ENCODE data around the gene FBXL20.
"Not testable (repeated sequence)": the region's sequence is repeated elsewhere in the genome, so short reads cannot be mapped to it uniquely, and the experiment has no call there.

The FBXL20 gene

DNA sequence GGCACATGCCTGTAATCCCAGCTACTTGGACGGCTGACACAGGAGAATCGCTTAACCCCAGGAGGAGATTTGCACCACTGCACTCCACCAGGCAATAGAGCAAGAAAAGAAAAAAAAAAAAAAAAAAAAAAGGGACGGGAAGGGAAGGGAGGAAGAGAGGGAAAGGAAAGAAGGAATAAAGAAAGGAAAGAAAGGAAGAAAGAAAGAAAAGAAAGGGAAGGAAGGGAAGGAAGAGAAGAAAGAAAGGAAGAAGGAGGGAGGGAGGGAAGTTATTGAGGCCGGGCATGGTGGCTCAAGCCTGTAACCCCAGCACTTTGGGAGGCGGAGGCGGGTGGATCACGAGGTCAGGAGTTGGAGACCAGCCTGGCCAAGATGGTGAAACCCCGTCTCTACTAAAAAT is 125.3 kb downstream of the FBXL20 start:
- H3K36me3 Mint-ChIP-seq (ENCODE audit: low read depth), result peaks cover 14% of the 10 kb centered on the region
- no peak overlapping the region for H3K27ac Mint-ChIP-seq
- no peak overlapping the region for H3K4me3 Mint-ChIP-seq
- no peaks in the 10 kb centered on the region for H3K4me1 Mint-ChIP-seq (ENCODE audit: low read depth)
- H3K27me3 Mint-ChIP-seq, result no peaks in the 10 kb centered on the region
- no peaks in the 10 kb centered on the region for H3K9me3 Mint-ChIP-seq

- peaks cover 27% of the 10 kb centered on the region for H3K36me3 Mint-ChIP-seq (ENCODE audit: low read depth)
Observed at GRCh38 chr17:39271546-39271945, 129.9 kb downstream of the FBXL20 start.

GRCh38 chr17:39270923-39271322 is 130.5 kb downstream of the FBXL20 start:
- no peaks in the 10 kb centered on the region for H3K27me3 Mint-ChIP-seq
- no peaks in the 10 kb centered on the region for H3K9me3 Mint-ChIP-seq
- peaks cover 27% of the 10 kb centered on the region for H3K36me3 Mint-ChIP-seq (ENCODE audit: low read depth)
- H3K4me3 Mint-ChIP-seq, result no peak overlapping the region
- H3K4me1 Mint-ChIP-seq (ENCODE audit: low read depth), result no peaks in the 10 kb centered on the region
- no peak overlapping the region for H3K27ac Mint-ChIP-seq

More at GRCh38 chr17:39271546-39271945, 129.9 kb downstream of the FBXL20 start:
- Mint-ChIP-seq H3K27me3 (no peaks in the 10 kb centered on the region), H3K4me1 (ENCODE audit: low read depth) (no peaks in the 10 kb centered on the region), H3K4me3 (no peak overlapping the region), H3K9me3 (no peaks in the 10 kb centered on the region), H3K27ac (no peak overlapping the region)

GRCh38 chr17:39264119-39264518 is 137.3 kb downstream of the FBXL20 start:
- no peak overlapping the region for H3K4me3 Mint-ChIP-seq
- H3K27ac Mint-ChIP-seq, result no peak overlapping the region
- H3K9me3 Mint-ChIP-seq, result no peaks in the 10 kb centered on the region
- H3K4me1 Mint-ChIP-seq (ENCODE audit: low read depth), result no peaks in the 10 kb centered on the region
- peaks cover 22% of the 10 kb centered on the region for H3K36me3 Mint-ChIP-seq (ENCODE audit: low read depth)
- H3K27me3 Mint-ChIP-seq, result no peaks in the 10 kb centered on the region

- Mint-ChIP-seq H3K9me3 (no peaks in the 10 kb centered on the region), H3K4me3 (no peak overlapping the region), H3K27ac (no peak overlapping the region), H3K27me3 (no peaks in the 10 kb centered on the region), H3K36me3 (ENCODE audit: low read depth) (peaks cover 25% of the 10 kb centered on the region), H3K4me1 (ENCODE audit: low read depth) (no peaks in the 10 kb centered on the region)
Observed at GRCh38 chr17:39261286-39261685, 140.1 kb downstream of the FBXL20 start.

GRCh38 chr17:39252788-39253460 is 148.5 kb downstream of the FBXL20 start:
- Mint-ChIP-seq H3K27ac (no peak overlapping the region), H3K36me3 (ENCODE audit: low read depth) (peaks cover 24% of the 10 kb centered on the region), H3K4me3 (no peak overlapping the region), H3K9me3 (no peaks in the 10 kb centered on the region), H3K4me1 (ENCODE audit: low read depth) (no peaks in the 10 kb centered on the region), H3K27me3 (no peaks in the 10 kb centered on the region)

GRCh38 chr17:39251997-39252396 is 149.4 kb downstream of the FBXL20 start:
- Mint-ChIP-seq H3K36me3 (ENCODE audit: low read depth) (peaks cover 20% of the 10 kb centered on the region), H3K27me3 (no peaks in the 10 kb centered on the region), H3K4me3 (no peak overlapping the region), H3K4me1 (ENCODE audit: low read depth) (no peaks in the 10 kb centered on the region), H3K27ac (no peak overlapping the region), H3K9me3 (no peaks in the 10 kb centered on the region)

DNA sequence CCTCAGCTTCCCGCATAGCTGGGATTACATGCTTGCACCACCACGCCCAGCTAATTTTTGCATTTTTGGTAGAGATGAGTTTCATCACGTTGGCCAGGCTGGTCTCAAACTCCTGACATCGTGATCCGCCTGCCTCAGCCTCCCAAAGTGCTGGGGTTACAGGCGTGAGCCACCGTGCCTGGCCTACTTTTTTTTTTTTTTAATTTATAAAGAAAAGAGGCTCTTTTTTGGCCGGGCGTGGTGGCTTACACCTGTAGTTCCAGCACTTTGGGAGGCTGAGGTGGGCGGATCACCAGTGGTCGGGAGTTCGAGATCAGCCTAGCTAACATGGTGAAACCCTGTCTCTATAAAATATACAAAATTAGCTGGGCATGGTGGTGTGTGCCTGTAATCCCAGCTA is 151.3 kb downstream of the FBXL20 start:
- not testable (repeated sequence) for H3K9me3 Mint-ChIP-seq; H3K4me3 Mint-ChIP-seq; H3K27ac Mint-ChIP-seq; H3K27me3 Mint-ChIP-seq; H3K4me1 Mint-ChIP-seq (ENCODE audit: low read depth)
- H3K36me3 Mint-ChIP-seq (ENCODE audit: low read depth), result peaks cover 17% of the 10 kb centered on the region

DNA sequence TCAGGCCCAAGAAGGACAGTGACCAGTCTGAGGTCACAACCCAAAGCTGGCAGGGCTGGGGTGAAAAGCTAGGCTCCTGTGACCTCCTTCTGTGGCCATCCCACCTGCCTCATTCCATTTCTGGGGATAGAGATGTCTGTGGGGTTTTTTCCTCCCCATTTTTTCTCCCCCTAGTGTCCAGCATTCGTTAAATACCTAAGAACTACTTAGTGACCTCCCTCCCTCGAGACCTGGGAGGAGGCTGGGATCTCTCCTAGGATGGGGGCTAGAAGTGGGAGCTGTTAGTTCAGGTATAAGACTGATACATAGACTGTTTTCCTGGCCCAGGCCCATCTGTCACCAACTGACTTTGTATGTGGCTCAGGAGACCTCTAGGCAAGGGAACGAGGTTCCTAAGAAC is 155.2 kb downstream of the FBXL20 start:
- H3K27ac Mint-ChIP-seq, result no peak overlapping the region
- H3K36me3 Mint-ChIP-seq (ENCODE audit: low read depth), result no peaks in the 10 kb centered on the region
- no peaks in the 10 kb centered on the region for H3K27me3 Mint-ChIP-seq
- H3K4me3 Mint-ChIP-seq, result no peak overlapping the region
- H3K4me1 Mint-ChIP-seq (ENCODE audit: low read depth), result peaks cover 13% of the 10 kb centered on the region
- no peaks in the 10 kb centered on the region for H3K9me3 Mint-ChIP-seq

DNA sequence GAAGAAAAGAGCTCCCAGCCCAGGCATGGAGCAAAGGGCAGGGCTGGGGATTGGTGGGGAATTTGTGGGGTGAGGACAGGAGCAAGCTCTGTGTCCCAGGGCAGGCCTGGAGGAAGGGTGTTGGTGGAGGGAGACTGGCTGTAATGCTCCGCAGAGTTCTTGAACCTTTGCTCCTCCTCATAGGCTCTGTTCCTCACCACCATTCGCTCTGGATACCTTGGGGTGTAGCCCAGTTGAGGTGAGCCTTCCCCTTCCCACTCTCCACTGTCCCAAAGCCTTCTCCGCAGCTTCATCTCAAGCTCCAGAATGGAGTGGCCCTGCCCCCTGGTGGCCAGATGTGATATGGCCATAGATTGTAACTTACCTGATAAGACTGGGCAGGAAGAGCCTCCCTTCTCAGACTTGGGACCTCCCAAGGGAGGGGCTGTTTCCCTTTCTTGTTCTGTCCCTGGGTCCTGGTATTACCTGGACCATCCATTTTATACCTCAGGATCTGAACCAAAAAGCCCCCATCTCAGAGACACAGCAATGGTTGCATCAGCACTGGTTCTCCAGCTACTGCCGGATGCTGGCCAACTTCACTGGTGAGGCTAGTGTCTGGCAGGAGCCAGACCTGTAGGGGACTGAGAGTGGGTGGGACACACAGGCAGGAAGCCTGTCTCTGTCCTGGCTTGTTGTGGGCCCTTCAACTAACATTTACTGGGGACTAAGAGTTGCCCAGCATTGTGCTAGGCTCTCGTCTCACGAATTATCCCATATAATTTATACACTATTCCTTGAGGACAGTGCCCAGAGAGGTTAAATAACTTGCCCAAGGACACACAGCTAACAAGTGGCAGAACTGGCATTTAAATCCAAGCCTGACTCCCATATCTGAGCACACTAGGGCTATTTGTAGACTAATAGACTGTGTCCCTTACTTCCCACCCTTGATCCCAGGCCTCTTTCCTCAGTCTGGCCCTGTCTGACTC is 156.5 kb downstream of the FBXL20 start:
- peaks cover 14% of the 10 kb centered on the region for H3K4me1 Mint-ChIP-seq (ENCODE audit: low read depth)
- no peaks in the 10 kb centered on the region for H3K36me3 Mint-ChIP-seq (ENCODE audit: low read depth)
- H3K9me3 Mint-ChIP-seq, result no peaks in the 10 kb centered on the region
- peak overlapping the region; percentile 49 for H3K27ac Mint-ChIP-seq
- H3K4me3 Mint-ChIP-seq, result no peak overlapping the region
- H3K27me3 Mint-ChIP-seq, result no peaks in the 10 kb centered on the region

GRCh38 chr17:39244016-39244599 is 157.3 kb downstream of the FBXL20 start:
- no peaks in the 10 kb centered on the region for H3K9me3 Mint-ChIP-seq
- H3K36me3 Mint-ChIP-seq (ENCODE audit: low read depth), result no peaks in the 10 kb centered on the region
- H3K27me3 Mint-ChIP-seq, result no peaks in the 10 kb centered on the region
- H3K4me3 Mint-ChIP-seq, result no peak overlapping the region
- H3K4me1 Mint-ChIP-seq (ENCODE audit: low read depth), result peaks cover 22% of the 10 kb centered on the region
- H3K27ac Mint-ChIP-seq, result no peak overlapping the region

- Mint-ChIP-seq H3K36me3 (ENCODE audit: low read depth) (no peaks in the 10 kb centered on the region), H3K4me3 (no peak overlapping the region), H3K27me3 (no peaks in the 10 kb centered on the region), H3K4me1 (ENCODE audit: low read depth) (peaks cover 30% of the 10 kb centered on the region), H3K27ac (no peak overlapping the region), H3K9me3 (no peaks in the 10 kb centered on the region)
Observed at GRCh38 chr17:39243155-39243554, 158.3 kb downstream of the FBXL20 start.

DNA sequence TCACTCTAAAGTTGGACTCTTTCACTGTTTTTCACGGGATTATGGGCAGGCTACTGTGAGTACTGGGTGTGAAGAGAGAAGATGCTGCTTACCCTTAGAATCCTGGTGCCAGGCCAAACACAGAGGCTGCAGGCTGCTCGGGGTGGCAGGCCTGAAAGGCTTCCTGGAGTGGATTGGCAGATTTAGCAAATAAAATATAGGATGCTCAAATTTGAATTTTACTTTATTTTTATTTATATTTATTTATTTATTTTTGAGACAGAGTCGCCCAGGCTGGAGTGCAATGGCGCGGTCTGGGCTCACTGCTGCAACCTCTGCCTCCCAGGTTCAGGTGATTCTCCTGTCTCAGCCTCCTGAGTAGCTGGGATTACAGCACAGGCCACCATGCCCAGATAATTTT is 160.8 kb downstream of the FBXL20 start:
- Mint-ChIP-seq H3K4me3 (no peak overlapping the region), H3K9me3 (no peaks in the 10 kb centered on the region), H3K4me1 (ENCODE audit: low read depth) (peaks cover 35% of the 10 kb centered on the region), H3K27ac (no peak overlapping the region), H3K36me3 (ENCODE audit: low read depth) (no peaks in the 10 kb centered on the region), H3K27me3 (no peaks in the 10 kb centered on the region)

GRCh38 chr17:39239640-39240314 is 161.6 kb downstream of the FBXL20 start:
- no peak overlapping the region for H3K27ac Mint-ChIP-seq
- H3K27me3 Mint-ChIP-seq, result no peaks in the 10 kb centered on the region
- no peaks in the 10 kb centered on the region for H3K9me3 Mint-ChIP-seq
- H3K36me3 Mint-ChIP-seq (ENCODE audit: low read depth), result no peaks in the 10 kb centered on the region
- peaks cover 33% of the 10 kb centered on the region for H3K4me1 Mint-ChIP-seq (ENCODE audit: low read depth)
- peak overlapping the region; percentile 30 for H3K4me3 Mint-ChIP-seq

All from stimulated activated naive CD8-positive, alpha-beta T cell treated with anti-CD3 and anti-CD28 coated beads, Interleukin-15, Interleukin-2, amounts not matched to agents 100 ng/mL and 50 ng/mL, for 24 hours (primary cell).